Lower leg skin (tissue), 4 donors: ENCODE data around the gene ENDOG. TPM values are rescaled to one million over a fixed set of nuclear protein-coding genes. Genes with fewer than 3 reads are reported as not detected.
A peak's percentile ranks its signal among the peaks of the same experiment; 100 is the strongest.
"Not testable (repeated sequence)": the region's sequence is repeated elsewhere in the genome, so short reads cannot be mapped to it uniquely, and the experiment has no call there.

Experiments
- DNase-seq, 2 donors: peaks; one replicate each; pipeline ENCODE4 v3.0.0-alpha.2; 2019; ENCODE audit warnings: low spot score in 2 of 2
- H3K4me3 ChIP-seq: fragments of 200-600 bp; sonication (generic); 2 replicates; pipeline ENCODE4 v1.5.1; 2017; ENCODE audit warnings: mild to moderate bottlenecking, low read depth; ENCODE audit not compliant: poor library complexity, severe bottlenecking
- POLR2A ChIP-seq, 2 donors: fragments of 450-650 bp; IDR thresholded peaks; one replicate each; pipeline ENCODE4 v1.6.1; 2016 to 2017; ENCODE audit warnings: antibody characterized with exemption in 2 of 2, mild to moderate bottlenecking in 1 of 2, moderate library complexity in 1 of 2
- whole genome bisulfite sequencing, 2 donors: methylation state at CpG; one replicate each; pipeline ENCODE4 v1.1.5; 2018; 5-methylcytosine and 5-hydroxymethylcytosine counted together
- intact Hi-C: fragments of 100-400 bp; cut with DNase I; formaldehyde crosslinking; loops from one replicate; pipeline ENCODE4 v1.15.0; 2023; ENCODE audit warnings: low total_unique reads
- total RNA-seq, 4 donors: library from RNA; depleted of rRNA; stranded (reverse); fragments of >200 nt; gene quantifications; one replicate each; pipeline ENCODE4 v1.1.0, GENCODE V29; 2016
- TF ChIP-seq, protein P1 (sequence below), 3 donors: fragments of 450-650 bp; IDR thresholded peaks; one replicate each; pipeline ENCODE4 v1.5.1; 2016; ENCODE audit warnings: antibody characterized with exemption in 3 of 3, mild to moderate bottlenecking in 3 of 3, moderate library complexity in 2 of 3

ENDOG gene
- total RNA-seq, 4 donors from 2014 or later: 12.5 to 34.7 (median 25.5) TPM

GRCh38 chr9:128851779-128852600 is 33.7 kb downstream of the ENDOG start:
- 57 to 61% methylated on average over 10 of the region's 10 CpGs for WGBS, 2 donors
- intact Hi-C loops, H3K4me3 ChIP-seq, DNase-seq: not testable (repeated sequence)
- TF ChIP-seq, protein P1, sequence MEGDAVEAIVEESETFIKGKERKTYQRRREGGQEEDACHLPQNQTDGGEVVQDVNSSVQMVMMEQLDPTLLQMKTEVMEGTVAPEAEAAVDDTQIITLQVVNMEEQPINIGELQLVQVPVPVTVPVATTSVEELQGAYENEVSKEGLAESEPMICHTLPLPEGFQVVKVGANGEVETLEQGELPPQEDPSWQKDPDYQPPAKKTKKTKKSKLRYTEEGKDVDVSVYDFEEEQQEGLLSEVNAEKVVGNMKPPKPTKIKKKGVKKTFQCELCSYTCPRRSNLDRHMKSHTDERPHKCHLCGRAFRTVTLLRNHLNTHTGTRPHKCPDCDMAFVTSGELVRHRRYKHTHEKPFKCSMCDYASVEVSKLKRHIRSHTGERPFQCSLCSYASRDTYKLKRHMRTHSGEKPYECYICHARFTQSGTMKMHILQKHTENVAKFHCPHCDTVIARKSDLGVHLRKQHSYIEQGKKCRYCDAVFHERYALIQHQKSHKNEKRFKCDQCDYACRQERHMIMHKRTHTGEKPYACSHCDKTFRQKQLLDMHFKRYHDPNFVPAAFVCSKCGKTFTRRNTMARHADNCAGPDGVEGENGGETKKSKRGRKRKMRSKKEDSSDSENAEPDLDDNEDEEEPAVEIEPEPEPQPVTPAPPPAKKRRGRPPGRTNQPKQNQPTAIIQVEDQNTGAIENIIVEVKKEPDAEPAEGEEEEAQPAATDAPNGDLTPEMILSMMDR (IDR thresholded peaks at IDR 0.05): peak in 1 of 3 donors; percentile 19

- intact Hi-C loops: not testable (repeated sequence)
Measured at GRCh38 chr9:128852646-128853045, 34.3 kb downstream of the ENDOG start.

GRCh38 chr9:128854454-128854853 is 36.2 kb downstream of the ENDOG start:
- DNase-seq, intact Hi-C loops, H3K4me3 ChIP-seq: not testable (repeated sequence)
- 90% methylated on average over 6 of the region's 6 CpGs for WGBS, 2 donors

More at GRCh38 chr9:128852646-128853045, 34.3 kb downstream of the ENDOG start:
- WGBS, 2 donors: 69 to 92% methylated on average over 2 of the region's 2 CpGs
- H3K4me3 ChIP-seq, DNase-seq: not testable (repeated sequence)

- intact Hi-C loops, DNase-seq, H3K4me3 ChIP-seq: not testable (repeated sequence)
- WGBS, 2 donors: 93 to 95% methylated on average over 7 of the region's 7 CpGs
Measured at GRCh38 chr9:128858476-128858875, 40.2 kb downstream of the ENDOG start.

DNA sequence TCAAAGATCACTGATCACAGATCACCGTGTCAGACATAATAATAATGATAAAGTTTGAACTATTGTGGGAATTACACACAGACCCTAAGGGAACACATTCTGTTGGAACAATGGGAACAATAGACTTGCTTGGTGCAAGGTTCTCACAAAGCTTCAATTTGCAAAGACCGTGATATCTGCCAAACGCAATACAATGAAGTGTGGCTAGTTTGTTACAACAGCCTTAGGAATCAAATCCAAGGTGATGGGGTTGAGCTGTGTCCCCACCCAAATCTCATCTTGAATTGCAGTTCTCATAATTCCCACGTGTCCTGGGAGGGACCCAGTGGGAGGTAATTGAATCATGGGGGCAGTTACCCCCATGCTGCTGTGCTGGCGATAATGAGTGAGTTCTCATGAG is 42.6 kb downstream of the ENDOG start:
- DNase-seq: no peak
- no peak overlapping the region for H3K4me3 ChIP-seq
- 83 to 84% methylated on average over 5 of the region's 5 CpGs for WGBS, 2 donors
- intact Hi-C loops: loop anchor here (5.0 kb wide), 1 partner anchor 66 kb away; no protein-coding TSS in a partner anchor
- TF ChIP-seq, protein P1 (IDR thresholded peaks at IDR 0.05): no peak
- no peak for TF ChIP-seq POLR2A (IDR thresholded peaks at IDR 0.05)

GRCh38 chr9:128861501-128861900 is 43.2 kb downstream of the ENDOG start:
- H3K4me3 ChIP-seq: no peak overlapping the region
- intact Hi-C loops: loop anchor here (5.0 kb wide), 1 partner anchor 66 kb away; no protein-coding TSS in a partner anchor
- DNase-seq: no peak
- 79 to 94% methylated on average over 5 to 6 of the region's 6 CpGs for WGBS, 2 donors
- TF ChIP-seq, protein P1 (IDR thresholded peaks at IDR 0.05): no peak
- TF ChIP-seq POLR2A (IDR thresholded peaks at IDR 0.05): no peak

DNA sequence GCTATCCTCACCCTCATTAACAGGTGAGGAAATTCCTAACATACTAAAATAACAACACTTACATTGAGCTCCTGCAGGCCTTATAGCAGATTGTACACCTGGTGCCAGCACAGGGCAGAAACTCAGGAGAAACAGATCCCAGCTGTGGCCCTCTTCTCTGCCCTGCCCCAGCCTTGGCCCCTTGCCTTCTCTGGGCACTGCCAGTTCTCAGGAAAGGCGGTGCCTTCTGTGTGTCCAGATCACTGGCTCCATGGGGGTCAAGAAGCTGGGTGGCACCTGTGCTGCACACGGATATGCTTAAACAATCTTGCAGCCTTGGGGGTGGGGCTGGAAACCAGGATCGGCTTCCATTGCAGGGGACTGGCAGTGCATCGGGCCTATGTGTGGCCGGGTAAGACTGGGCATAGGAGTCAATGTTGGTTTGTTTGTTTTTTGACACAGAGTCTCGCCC is 44.1 kb downstream of the ENDOG start:
- DNase-seq: no peak
- intact Hi-C loops: loop anchor here (5.0 kb wide), 1 partner anchor 65 kb away; no protein-coding TSS in a partner anchor
- 47 to 75% methylated on average over 6 of the region's 6 CpGs for WGBS, 2 donors
- no peak overlapping the region for H3K4me3 ChIP-seq
- no peak for TF ChIP-seq POLR2A (IDR thresholded peaks at IDR 0.05)
- TF ChIP-seq, protein P1 (IDR thresholded peaks at IDR 0.05): no peak
